ENCODE results near the gene FDXACB1.

FDXACB1 gene

GRCh38 chr11:111851067-111851466 lies 27.9 kb downstream of the FDXACB1 start:
- H3K27ac ChIP-seq (ENCODE audit: poor library complexity, severe bottlenecking): no peak overlapping the region
- H3K9me3 ChIP-seq (ENCODE audit: severe bottlenecking): no peaks in the 10 kb centered on the region
- no peak for TF ChIP-seq CTCF (IDR thresholded peaks at IDR 0.05; ENCODE audit: poor library complexity, severe bottlenecking)
- peaks cover 44% of the 10 kb centered on the region for H3K36me3 ChIP-seq (ENCODE audit: low read depth)
- H3K4me1 ChIP-seq (ENCODE audit: insufficient read depth, poor library complexity, severe bottlenecking): peaks cover 14% of the 10 kb centered on the region
- no peak for ATAC-seq (ENCODE audit: low read depth)
- H3K27me3 ChIP-seq (ENCODE audit: insufficient read depth, poor library complexity, severe bottlenecking): no peaks in the 10 kb centered on the region
- H3K4me3 ChIP-seq (ENCODE audit: severe bottlenecking): no peak overlapping the region
- DNase-seq (ENCODE audit: low spot score): no peak

- Histone ChIP-seq H3K36me3 (ENCODE audit: low read depth) (peaks cover 40% of the 10 kb centered on the region), H3K27ac (ENCODE audit: poor library complexity, severe bottlenecking) (no peak overlapping the region), H3K4me1 (ENCODE audit: insufficient read depth, poor library complexity, severe bottlenecking) (peaks cover 23% of the 10 kb centered on the region), H3K4me3 (ENCODE audit: severe bottlenecking) (no peak overlapping the region), H3K9me3 (ENCODE audit: severe bottlenecking) (no peaks in the 10 kb centered on the region), H3K27me3 (ENCODE audit: insufficient read depth, poor library complexity, severe bottlenecking) (no peaks in the 10 kb centered on the region)
- ATAC-seq (ENCODE audit: low read depth): no peak
- no peak for TF ChIP-seq CTCF (IDR thresholded peaks at IDR 0.05; ENCODE audit: poor library complexity, severe bottlenecking)
- DNase-seq (ENCODE audit: low spot score): no peak
Measured at GRCh38 chr11:111849631-111850030, 29.3 kb downstream of the FDXACB1 start.

- Histone ChIP-seq H3K4me1 (ENCODE audit: insufficient read depth, poor library complexity, severe bottlenecking) (peaks cover 23% of the 10 kb centered on the region), H3K27me3 (ENCODE audit: insufficient read depth, poor library complexity, severe bottlenecking) (no peaks in the 10 kb centered on the region), H3K36me3 (ENCODE audit: low read depth) (peaks cover 39% of the 10 kb centered on the region), H3K9me3 (ENCODE audit: severe bottlenecking) (no peaks in the 10 kb centered on the region), H3K27ac (ENCODE audit: poor library complexity, severe bottlenecking) (peak overlapping the region; percentile 83), H3K4me3 (ENCODE audit: severe bottlenecking) (no peak overlapping the region)
- DNase-seq (ENCODE audit: low spot score): no peak
- TF ChIP-seq CTCF (IDR thresholded peaks at IDR 0.05; ENCODE audit: poor library complexity, severe bottlenecking): no peak
- ATAC-seq (ENCODE audit: low read depth): peak; percentile 54
Measured at GRCh38 chr11:111846636-111847035, 32.3 kb downstream of the FDXACB1 start.

GRCh38 chr11:111846063-111846462 lies 32.9 kb downstream of the FDXACB1 start:
- Histone ChIP-seq H3K9me3 (ENCODE audit: severe bottlenecking) (no peaks in the 10 kb centered on the region), H3K4me1 (ENCODE audit: insufficient read depth, poor library complexity, severe bottlenecking) (peaks cover 23% of the 10 kb centered on the region), H3K27ac (ENCODE audit: poor library complexity, severe bottlenecking) (peak overlapping the region; percentile 83), H3K36me3 (ENCODE audit: low read depth) (peaks cover 38% of the 10 kb centered on the region), H3K27me3 (ENCODE audit: insufficient read depth, poor library complexity, severe bottlenecking) (no peaks in the 10 kb centered on the region), H3K4me3 (ENCODE audit: severe bottlenecking) (no peak overlapping the region)
- no peak for DNase-seq (ENCODE audit: low spot score)
- peak; percentile 86 for ATAC-seq (ENCODE audit: low read depth)
- TF ChIP-seq CTCF (IDR thresholded peaks at IDR 0.05; ENCODE audit: poor library complexity, severe bottlenecking): no peak

- ATAC-seq (ENCODE audit: low read depth) (peak; percentile 52), DNase-seq (ENCODE audit: low spot score) (no peak)
Measured at GRCh38 chr11:111845276-111846028, 33.5 kb downstream of the FDXACB1 start.

More at GRCh38 chr11:111845276-111846028, 33.5 kb downstream of the FDXACB1 start:
- TF ChIP-seq CTCF (IDR thresholded peaks at IDR 0.05; ENCODE audit: poor library complexity, severe bottlenecking): no peak
- Histone ChIP-seq H3K27ac (ENCODE audit: poor library complexity, severe bottlenecking) (peak overlapping the region; percentile 83), H3K4me1 (ENCODE audit: insufficient read depth, poor library complexity, severe bottlenecking) (peaks cover 23% of the 10 kb centered on the region), H3K36me3 (ENCODE audit: low read depth) (peaks cover 35% of the 10 kb centered on the region), H3K4me3 (ENCODE audit: severe bottlenecking) (no peak overlapping the region), H3K27me3 (ENCODE audit: insufficient read depth, poor library complexity, severe bottlenecking) (no peaks in the 10 kb centered on the region), H3K9me3 (ENCODE audit: severe bottlenecking) (no peaks in the 10 kb centered on the region)

Data from RWPE2 (cell line).